Iris pigment epithelial cell (primary cell): ENCODE results near the gene SPATA9.
A peak's percentile ranks its signal among the peaks of the same experiment; 100 is the strongest.
"Not testable (repeated sequence)": the region's sequence is repeated elsewhere in the genome, so short reads cannot be mapped to it uniquely, and the experiment has no call there.

ENCODE experiments used
- DNase-seq: peaks from one replicate; pipeline ENCODE4 v3.0.0-alpha.2; 2011; ENCODE audit warnings: low read depth

SPATA9 gene

GRCh38 chr5:95717439-95717838 lies 34.6 kb upstream of the SPATA9 start:
- no peak for DNase-seq

- peak; percentile 89 for DNase-seq
Observed at GRCh38 chr5:95715799-95716461, 33.1 kb upstream of the SPATA9 start.

DNA sequence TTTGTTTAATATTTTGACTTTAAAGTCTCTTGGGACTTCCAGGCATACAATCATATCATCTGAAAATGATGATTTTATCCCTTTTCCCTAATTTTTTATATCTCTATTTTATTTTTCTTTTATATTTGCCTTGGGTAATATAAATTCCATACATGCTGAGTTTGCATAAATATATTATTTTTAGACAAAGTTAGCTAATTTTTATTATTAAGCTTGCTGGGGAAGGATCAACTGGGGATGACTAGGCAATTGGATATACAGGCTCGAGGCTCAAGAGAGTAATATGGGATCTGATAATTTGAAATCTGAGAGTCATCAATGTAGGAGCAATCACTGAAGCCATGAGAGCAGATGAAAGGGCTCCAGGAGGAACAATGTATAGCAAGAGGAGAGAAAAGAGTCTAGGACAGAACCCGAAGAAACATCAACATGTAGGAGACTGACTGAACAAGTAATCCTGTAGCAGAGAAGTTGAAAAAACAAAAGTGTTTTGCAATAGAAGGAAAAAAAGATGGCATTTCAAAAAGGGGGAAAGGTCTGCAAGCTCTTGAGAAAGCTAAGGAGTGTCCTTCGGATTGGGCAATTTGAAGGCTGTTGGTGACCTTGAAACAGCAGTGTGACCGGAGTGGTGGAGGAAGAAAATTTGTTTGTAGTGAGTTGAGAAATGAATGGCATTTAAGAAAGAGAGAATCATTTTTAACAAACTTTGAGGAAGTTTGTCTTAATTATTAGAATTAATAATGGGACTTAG lies 31.3 kb upstream of the SPATA9 start:
- DNase-seq = peak; percentile 77

GRCh38 chr5:95713246-95713645 lies 30.5 kb upstream of the SPATA9 start:
- not testable (repeated sequence) for DNase-seq

- peak; percentile 93 for DNase-seq
Observed at GRCh38 chr5:95712347-95712958, 29.7 kb upstream of the SPATA9 start.

- no peak for DNase-seq
Observed at GRCh38 chr5:95711501-95712346, 28.9 kb upstream of the SPATA9 start.

GRCh38 chr5:95710651-95711500 lies 28.1 kb upstream of the SPATA9 start:
- DNase-seq = not testable (repeated sequence)

- peak; percentile 55 for DNase-seq
Observed at GRCh38 chr5:95709967-95710650, 27.3 kb upstream of the SPATA9 start.

- DNase-seq = no peak
Observed at GRCh38 chr5:95708876-95709275, 26.1 kb upstream of the SPATA9 start.

GRCh38 chr5:95707534-95708188 lies 24.9 kb upstream of the SPATA9 start:
- not testable (repeated sequence) for DNase-seq

DNA sequence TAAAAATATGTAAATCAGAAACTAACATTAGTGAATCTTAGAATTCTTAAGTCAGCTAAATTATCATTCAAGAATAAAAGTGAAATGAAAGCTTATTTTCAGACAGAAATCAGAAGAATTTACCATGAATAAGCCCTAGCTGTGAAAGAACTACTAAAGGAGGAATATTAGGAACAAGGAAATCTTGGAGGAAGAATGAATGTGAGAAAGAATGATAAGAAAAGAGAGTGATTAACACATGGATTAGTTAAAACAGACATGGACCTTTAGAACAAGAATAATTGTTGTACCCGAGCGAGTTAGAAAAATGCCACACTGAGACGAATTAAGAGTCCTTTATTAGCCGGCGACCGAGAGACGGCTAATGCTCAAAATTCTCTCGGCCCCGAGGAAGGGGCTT lies 24.3 kb upstream of the SPATA9 start:
- no peak for DNase-seq

DNA sequence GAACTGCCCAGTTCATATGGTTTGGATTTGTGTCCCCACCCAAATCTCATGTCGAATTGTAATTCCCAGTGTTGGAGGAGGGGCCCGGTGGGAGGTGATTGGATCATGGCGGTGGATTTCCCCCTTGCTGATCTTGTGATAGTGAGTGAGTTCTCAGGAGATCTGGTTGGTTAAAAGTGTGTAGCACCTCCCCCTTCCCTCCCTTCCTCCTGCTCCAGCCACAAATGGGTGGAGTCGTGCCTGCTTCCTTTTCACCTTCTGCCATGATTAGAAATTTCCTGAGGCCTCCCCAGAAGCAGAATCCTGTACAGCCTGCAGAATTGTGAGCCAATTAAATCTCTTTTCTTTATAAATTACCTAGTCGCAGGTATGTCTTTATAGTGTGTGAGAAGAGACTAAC lies 23.4 kb upstream of the SPATA9 start:
- not testable (repeated sequence) for DNase-seq

- DNase-seq = peak; percentile 78
Observed at GRCh38 chr5:95704150-95704549, 21.4 kb upstream of the SPATA9 start.

- no peak for DNase-seq
Observed at GRCh38 chr5:95701074-95701473, 18.3 kb upstream of the SPATA9 start.

DNA sequence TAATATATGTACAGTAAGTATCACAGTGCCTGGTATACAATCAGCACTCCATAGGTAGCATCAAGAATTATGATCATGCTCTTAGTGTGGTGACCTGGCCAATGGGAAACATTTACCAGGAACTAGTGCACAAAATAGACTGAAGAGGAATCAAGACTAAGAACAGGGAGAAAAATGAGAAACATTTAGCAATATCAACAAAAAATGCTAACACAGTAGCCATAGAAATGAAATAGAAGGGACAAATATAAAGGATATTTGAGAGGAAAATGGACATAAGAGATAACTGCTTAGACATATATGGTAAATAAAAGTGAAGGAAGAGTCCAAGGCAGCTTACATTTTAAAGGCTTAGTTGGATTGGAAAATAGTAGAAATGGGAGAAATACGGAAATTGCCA lies 16.5 kb upstream of the SPATA9 start:
- DNase-seq = no peak

GRCh38 chr5:95697781-95698681 lies 15.2 kb upstream of the SPATA9 start:
- peak; percentile 34 for DNase-seq

GRCh38 chr5:95690333-95690732 lies 7.5 kb upstream of the SPATA9 start:
- no peak for DNase-seq

DNA sequence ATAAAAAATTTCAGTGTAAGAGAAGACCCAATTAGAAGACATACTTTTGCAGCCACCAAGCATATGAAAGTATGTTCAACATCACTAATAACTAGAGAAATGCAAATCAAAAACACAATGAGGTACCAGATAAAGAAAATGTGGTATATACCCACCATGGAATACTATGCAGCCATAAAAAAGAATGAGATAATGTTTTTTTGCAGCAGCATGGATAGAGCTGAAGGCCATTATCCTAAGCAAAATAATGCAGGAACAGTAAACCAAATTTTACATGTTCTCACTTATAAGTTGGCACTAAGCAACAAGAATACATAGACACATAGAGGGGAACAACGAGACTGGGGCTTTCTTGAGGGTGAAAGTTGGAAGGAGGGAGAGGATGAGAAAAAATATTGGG lies 6.9 kb upstream of the SPATA9 start:
- no peak for DNase-seq

DNA sequence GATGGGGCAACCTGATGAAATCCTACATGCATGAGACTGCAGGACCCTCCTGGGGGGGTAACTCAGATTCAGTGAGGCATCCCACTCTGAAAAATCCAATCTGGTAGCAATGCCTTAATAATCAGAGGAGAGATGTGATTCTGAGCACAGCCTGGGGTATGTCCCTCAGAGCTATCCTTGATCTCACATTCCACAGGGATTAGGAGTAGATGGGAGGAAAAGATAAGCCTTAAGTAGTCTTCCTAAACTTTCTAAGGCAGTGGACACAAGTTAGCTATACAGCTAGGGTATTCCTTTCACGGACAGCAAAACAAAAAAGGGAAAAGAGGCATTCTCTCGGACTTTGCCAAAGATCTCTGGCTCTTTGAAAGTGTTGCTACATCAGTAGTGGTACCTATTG lies 3.9 kb upstream of the SPATA9 start:
- no peak for DNase-seq
